A549 (cell line): ENCODE data around the gene BABAM1.

Source experiments
- CBX2 ChIP-seq: fragments of 200-600 bp; sonication (generic); IDR thresholded peaks from 2 replicates; pipeline ENCODE4 v1.6.1; 2016; ENCODE audit warnings: low read depth, mild to moderate bottlenecking, borderline replicate concordance
- CBX8 ChIP-seq: fragments of 200-600 bp; sonication (generic); IDR thresholded peaks from 2 replicates; pipeline ENCODE4 v1.6.1; 2016
- CTCF ChIP-seq: fragments of >200 bp; sonication (Bioruptor Twin); formaldehyde crosslinking; IDR thresholded peaks from 3 replicates; pipeline ENCODE4 v1.5.1; 2016
- ESRRA ChIP-seq: fragments of 150-350 bp; IDR thresholded peaks from 2 replicates; pipeline ENCODE4 v1.6.1; 2014; ENCODE audit warnings: mild to moderate bottlenecking, low read length, borderline replicate concordance
- HOXA7 ChIP-seq: fragments of 250-450 bp; sonication (Bioruptor Pico); IDR thresholded peaks from 2 replicates; pipeline ENCODE4 v1.5.0; 2020; ENCODE audit warnings: mild to moderate bottlenecking, moderate library complexity
- NFE2L2 ChIP-seq: fragments of 150-350 bp; conservative IDR thresholded peaks from 2 replicates; pipeline ENCODE4 v1.6.1; 2014; ENCODE audit warnings: low read length
- NR3C1 ChIP-seq: fragments of >200 bp; sonication (Bioruptor Twin); formaldehyde crosslinking; IDR thresholded peaks from 3 replicates; pipeline ENCODE4 v1.6.1; 2017
- RAD21 ChIP-seq, 2 experiments: fragments of >200 bp in 1 of 2; sonication (Bioruptor Twin) in 1 of 2; formaldehyde crosslinking in 1 of 2; IDR thresholded peaks in 1 of 2; conservative IDR thresholded peaks in 1 of 2; 2 replicates in 1 of 2; 3 replicates in 1 of 2; pipeline ENCODE4 v1.6.1; 2012 to 2018; ENCODE audit warnings: inconsistent platforms in 1 of 2
- RCOR1 ChIP-seq: fragments of 150-350 bp; IDR thresholded peaks from 2 replicates; pipeline ENCODE4 v1.6.1; 2014; ENCODE audit warnings: antibody characterized with exemption, low read length, low read depth
- RFX5 ChIP-seq: fragments of 450-650 bp; IDR thresholded peaks from 2 replicates; pipeline ENCODE4 v1.7.1; 2014; ENCODE audit warnings: antibody characterized with exemption, mild to moderate bottlenecking, moderate library complexity
- ZNF302 ChIP-seq: fragments of 250-450 bp; sonication (Bioruptor Pico); IDR thresholded peaks from 2 replicates; pipeline ENCODE4 v1.9.0; 2021; ENCODE audit warnings: inconsistent platforms, mild to moderate bottlenecking, moderate library complexity
- TF ChIP-seq, protein P1 (sequence below): fragments of 200-600 bp; sonication (generic); IDR thresholded peaks from 2 replicates; pipeline ENCODE4 v1.6.1; 2016; ENCODE audit warnings: antibody characterized with exemption, mild to moderate bottlenecking, moderate library complexity

GRCh38 chr19:17286752-17287151, 19.5 kb downstream of the BABAM1 start:
- TF ChIP-seq, protein P1, sequence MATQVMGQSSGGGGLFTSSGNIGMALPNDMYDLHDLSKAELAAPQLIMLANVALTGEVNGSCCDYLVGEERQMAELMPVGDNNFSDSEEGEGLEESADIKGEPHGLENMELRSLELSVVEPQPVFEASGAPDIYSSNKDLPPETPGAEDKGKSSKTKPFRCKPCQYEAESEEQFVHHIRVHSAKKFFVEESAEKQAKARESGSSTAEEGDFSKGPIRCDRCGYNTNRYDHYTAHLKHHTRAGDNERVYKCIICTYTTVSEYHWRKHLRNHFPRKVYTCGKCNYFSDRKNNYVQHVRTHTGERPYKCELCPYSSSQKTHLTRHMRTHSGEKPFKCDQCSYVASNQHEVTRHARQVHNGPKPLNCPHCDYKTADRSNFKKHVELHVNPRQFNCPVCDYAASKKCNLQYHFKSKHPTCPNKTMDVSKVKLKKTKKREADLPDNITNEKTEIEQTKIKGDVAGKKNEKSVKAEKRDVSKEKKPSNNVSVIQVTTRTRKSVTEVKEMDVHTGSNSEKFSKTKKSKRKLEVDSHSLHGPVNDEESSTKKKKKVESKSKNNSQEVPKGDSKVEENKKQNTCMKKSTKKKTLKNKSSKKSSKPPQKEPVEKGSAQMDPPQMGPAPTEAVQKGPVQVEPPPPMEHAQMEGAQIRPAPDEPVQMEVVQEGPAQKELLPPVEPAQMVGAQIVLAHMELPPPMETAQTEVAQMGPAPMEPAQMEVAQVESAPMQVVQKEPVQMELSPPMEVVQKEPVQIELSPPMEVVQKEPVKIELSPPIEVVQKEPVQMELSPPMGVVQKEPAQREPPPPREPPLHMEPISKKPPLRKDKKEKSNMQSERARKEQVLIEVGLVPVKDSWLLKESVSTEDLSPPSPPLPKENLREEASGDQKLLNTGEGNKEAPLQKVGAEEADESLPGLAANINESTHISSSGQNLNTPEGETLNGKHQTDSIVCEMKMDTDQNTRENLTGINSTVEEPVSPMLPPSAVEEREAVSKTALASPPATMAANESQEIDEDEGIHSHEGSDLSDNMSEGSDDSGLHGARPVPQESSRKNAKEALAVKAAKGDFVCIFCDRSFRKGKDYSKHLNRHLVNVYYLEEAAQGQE: no peak
- TF ChIP-seq CTCF (no peak), CBX8 (no peak), RCOR1 (no peak), CBX2 (no peak), HOXA7 (CRISPR knock-in tag) (no peak), RFX5 (no peak), ESRRA (no peak), ZNF302 (CRISPR knock-in tag) (no peak), NR3C1 (no peak), RAD21 (conservative IDR thresholded peaks at IDR 0.05 in 1 of 2, IDR thresholded peaks at IDR 0.05 in 1 of 2) (no peak), NFE2L2 (no peak)
